H4 (cell line): ENCODE measurements around the gene ACTR8. TPM values are rescaled to one million over a fixed set of nuclear protein-coding genes. Genes with fewer than 3 reads are reported as not detected.

ENCODE experiments used
- DNase-seq: peaks from one replicate; pipeline ENCODE4 v3.0.0-alpha.2; 2015; ENCODE audit warnings: low spot score
- total RNA-seq: library from RNA; depleted of rRNA; stranded (reverse); fragments of >200 nt; shearing (Covaris generic); gene quantifications from 2 replicates; pipeline ENCODE4 v1.2.3, GENCODE V29; 2014

The ACTR8 gene
- total RNA-seq, 1 experiment from 2014 or later: 14.1 TPM

DNA sequence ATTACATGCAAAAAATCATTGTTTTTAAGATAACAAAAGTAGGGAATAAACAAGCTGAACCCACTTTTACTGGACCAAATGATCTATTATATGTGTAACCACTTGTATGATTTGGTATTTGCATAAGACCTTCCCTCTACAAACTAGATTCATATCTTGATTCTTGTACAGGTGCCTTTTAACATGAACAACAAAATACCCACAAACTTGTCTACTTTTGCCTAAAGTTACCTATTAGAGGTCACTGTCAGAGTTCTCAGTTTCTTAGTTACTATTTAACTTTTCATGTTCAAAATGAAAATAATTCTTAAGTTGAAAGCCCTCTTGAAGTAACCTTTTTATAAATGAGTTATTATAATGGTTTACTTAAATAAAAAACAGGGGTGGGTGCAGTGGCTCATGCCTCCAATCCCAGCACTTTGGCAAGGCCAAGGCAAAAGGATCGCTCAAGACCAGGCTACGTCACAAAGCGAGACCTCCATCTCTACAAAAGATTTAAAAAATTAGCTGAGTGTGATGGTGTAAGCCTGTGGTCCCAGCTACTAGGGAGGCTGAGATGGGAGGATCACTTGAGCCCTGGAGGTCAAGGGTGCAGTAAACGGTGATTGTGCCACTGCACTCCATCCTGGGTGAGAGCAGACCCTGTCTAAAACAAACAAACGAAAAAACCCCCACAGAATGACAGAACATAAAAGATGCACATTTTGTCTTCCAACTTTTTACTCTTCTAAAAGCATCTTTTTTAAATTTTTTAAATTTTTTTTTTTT is 16.0 kb downstream of the ACTR8 start:
- DNase-seq: no peak

DNA sequence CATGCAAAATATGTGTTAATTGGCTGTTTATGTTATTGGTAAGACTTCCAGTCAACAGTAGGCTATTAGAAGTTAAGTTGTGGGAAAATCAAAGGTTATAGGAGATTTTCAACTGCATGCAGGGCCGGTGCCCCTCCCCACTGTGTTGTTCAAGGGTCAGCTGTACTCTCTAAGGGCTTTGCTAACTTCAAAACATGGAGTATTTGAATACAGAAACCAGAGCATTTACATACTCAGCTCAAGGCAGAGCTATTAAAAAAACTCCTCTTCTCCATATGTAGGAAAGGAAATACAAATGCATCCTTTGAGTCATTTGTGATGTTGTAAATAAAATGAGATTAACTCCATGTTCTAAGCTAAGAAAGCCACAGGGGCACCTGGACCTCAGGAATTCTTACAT is 18.8 kb downstream of the ACTR8 start:
- DNase-seq: no peak

DNA sequence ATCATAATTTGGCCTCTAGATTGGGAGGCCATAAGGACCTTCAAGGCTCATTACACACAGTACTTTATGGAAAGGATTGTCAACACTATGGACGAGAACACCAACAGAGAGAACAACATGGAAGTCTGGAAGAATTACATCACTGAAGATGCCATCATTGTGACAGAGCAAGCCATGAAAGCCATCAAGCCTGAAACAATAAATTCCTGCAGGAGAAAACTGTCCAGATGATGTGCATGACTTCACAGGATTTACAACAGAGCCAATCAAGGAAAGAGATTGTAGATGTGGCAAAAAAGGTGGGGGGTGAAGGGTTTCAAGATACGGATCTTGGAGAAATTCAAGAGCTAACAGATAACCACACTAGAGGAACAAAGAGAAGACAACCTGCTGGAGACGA is 19.7 kb downstream of the ACTR8 start:
- no peak for DNase-seq

DNA sequence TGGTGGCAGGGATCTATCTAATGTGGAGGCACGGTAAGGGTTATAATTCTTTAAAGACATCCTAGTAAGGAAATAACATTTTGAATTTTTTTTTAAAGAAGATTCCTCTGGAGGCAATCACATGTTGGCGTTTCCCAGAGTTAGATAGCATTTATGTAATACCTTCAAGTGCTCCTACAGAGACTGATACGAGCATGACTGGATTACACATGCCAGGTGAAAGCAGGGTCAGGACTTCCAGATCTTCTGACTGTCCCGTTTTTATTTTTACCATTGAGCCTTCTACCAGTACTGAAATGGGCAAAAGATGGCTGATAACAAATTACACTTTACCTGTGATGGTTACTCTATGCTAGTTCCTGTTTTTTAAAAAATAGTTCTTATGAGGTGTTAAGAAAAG is 21.8 kb downstream of the ACTR8 start:
- no peak for DNase-seq

DNA sequence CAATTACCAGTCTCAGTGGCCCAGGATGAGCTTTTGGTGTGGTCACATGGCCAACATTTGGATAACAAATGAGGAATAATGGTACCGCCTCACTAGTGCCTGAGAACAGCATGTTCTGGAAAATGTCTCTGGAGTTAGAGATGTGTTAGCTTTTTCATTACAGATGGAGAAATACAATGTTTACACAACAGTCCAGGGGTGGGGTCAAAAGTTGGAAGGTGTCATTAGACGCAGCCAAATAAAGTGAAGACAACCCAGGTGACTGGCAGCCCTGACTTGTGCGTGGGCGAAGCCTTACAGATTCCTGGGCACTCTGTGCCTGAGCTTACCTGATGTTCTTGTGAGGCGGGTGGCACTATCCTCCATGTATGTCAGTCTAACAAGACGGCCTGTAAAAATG is 22.8 kb downstream of the ACTR8 start:
- DNase-seq: no peak

DNA sequence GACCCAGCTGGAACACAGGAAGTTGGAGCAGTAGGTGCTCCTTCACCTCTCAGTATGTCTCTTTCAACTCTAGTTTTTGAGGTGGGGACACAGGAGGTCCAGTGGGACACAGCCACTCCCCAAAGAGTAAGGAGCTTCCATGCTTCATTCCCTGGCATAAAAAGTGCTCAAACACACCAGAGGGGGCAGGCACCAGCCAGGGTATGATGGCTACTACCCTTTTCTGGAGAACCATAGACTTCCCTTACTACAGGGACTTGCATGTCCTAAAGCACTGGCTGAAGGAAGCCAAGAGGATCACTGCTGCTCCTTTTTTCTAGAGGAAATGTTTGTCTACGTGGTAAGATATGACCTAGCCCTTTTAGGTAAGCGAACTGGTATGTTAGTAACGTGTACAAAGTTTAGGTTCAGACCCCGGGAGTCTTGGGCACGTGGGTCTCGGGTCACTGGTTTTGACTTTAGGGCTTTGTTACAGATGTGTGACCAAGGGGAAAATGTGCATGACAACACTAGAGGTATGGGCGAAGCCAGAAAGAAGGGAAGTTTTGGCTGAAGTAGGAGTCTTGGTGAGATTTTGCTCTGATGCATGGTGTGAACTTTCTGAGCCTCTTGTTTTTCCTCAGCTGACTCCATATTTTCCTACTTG is 23.7 kb downstream of the ACTR8 start:
- no peak for DNase-seq

DNA sequence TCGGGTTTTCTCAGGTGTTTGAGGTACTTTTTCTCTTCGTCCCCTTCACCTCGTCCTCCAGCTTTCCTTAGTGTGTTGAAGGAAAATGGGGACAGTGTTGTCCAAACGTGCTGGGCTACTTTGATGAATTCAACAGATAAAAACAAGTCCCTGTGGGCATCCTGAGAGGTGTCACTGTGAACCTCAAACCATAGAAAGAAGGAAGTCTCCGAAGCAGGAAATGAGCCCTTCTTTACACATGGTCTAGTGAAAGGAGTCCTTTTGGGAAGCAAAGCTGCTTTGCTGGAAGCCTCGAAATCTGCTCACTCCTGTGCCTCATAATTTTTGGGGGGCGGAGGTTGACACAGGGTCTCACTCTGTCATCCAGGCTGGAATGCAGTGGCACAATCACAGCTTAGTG is 25.0 kb downstream of the ACTR8 start:
- no peak for DNase-seq

DNA sequence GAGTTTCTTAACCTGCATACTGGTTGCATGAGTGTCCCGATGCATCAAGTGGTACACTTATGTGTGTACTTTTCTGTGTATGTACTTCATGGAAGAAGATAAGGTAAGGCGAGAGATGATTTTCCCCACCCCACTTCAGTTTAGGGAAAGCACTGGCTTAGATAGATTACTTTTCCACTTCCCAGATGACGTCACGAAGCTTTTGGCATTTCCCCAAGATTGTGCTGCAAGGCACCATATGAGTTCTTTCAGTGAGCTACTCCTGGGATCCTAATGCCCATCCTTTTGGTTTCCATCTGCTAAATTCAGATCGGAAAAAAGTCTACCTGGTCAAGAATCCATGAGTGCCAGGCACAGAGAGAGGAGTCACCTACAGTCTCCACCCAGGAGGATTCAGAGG is 31.1 kb downstream of the ACTR8 start:
- peak; percentile 10 for DNase-seq

DNA sequence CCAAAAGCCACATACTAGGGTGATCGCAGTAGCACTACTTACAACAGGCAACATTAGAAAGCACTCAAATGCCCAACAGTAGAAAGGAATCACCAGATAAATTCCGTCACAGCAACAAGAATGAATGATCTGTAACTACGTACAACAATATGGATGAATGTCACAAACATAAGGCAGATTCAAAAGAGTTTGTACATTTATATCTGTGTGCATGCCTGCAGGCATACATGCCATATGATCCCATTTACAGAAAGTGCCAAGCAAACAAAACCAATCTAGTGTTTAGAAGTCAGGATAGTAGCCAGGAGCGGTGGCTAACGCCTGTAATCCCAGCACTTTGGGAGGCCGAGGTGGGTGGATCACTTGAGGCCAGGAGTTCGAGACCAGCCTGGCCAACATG is 32.0 kb downstream of the ACTR8 start:
- no peak for DNase-seq

DNA sequence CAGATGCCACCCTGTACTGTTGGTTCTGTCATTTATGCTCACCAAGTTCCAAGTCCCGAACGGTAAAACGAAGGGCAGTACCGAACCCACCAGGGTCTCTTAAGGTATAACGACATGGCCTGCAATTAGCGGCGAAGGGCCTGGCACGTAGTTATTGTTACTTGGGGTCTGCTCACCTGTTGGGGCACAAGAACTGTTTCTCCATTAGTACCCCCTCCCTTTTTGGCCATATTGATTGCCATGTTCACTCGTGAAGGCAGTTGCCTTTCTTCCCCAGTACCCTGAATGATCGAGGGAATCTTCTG is 35.1 kb downstream of the ACTR8 start:
- no peak for DNase-seq

DNA sequence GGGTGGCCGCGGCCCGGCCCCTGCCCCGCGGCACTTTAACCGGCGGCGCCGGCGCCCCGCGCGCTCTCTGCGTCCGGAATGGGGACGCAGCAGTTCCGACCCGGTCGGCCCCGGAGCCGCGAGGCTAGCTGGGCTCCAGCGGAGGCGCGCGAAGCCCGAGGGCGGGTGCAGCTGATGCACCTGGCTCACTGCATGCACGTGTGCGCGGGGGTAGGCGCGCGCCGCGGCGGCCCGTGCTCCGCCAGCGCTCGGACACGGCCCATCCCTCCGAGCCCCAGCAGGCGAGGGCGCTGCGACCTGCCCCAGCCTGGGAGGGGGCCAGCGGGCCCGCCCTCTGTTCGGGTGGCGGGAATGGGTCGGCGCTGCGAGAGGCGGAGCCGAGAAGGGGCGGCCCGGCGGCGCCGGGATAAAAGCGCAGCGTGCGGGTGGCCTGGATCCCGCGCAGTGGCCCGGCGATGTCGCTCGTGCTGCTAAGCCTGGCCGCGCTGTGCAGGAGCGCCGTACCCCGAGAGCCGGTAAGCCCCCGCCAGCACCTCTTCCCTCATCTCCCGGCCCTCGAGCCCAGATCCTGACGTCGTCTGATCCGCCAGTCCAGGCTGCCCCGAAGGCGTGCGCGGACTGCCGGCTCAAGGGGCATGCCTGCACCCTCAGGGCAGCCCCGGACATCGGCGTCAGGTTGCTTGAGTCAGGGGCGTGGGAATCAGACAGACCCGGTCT is 35.7 kb downstream of the ACTR8 start, which contains the start of the genes CHDH and IL17RB:
Gene CHDH (minus strand): TSS at position 286 of the 717 bp plus-strand sequence. CDS start 22,411 bp downstream, outside the sequence.
Gene IL17RB (plus strand): TSS at position 435 of the 717 bp plus-strand sequence. CDS start 21 bp downstream, at position 456.
- DNase-seq: no peak

DNA sequence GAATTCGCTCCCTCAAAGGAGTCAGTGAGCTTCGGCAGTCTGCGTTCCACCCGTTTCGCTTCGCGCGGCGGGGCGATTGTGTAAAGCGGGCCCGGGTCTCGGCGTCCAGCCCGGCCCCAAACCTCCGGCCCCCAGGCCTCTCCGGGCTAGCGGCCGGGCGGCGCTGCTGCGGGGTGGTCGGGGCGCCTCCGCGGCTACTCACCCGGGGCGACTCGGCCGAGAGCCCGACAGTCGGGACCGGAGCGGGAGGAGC is 36.1 kb downstream of the ACTR8 start:
- no peak for DNase-seq

DNA sequence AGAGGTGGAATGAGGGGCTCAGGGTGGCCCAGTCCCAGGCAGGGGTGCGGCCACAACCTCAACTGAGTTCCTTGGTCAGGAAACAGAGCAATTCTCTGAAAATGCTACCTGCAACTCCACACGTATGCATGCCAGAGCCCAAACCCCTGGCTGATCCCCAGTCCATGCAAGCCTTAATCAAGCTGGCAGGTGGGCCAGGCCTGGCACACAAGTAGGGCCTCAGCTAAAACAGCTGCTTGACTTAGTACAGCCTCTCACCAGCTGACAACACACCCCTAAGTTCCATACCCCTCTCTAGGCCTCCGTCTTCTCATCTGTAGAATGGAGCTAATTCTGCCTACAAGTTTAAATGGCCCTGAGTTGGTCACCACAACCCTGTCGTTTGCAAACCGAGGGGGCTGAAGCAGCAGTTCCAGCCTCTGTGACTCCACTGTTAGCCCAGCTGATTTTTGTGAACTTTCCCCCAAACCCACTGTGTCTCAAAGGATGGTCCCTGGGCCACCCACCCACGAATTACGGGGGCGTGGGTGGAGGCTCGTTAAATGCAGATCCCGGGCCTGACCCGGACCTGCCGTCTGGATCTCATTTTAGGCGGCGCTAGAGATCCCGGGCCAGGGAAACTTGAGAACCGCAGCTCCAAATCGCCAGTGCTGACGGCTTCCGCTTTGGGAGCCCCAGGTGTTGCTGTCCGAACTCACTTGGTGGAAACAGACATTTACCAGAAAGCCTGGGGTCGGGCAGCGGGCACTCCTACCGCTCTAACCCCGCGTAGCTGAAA is 36.7 kb downstream of the ACTR8 start:
- no peak for DNase-seq

DNA sequence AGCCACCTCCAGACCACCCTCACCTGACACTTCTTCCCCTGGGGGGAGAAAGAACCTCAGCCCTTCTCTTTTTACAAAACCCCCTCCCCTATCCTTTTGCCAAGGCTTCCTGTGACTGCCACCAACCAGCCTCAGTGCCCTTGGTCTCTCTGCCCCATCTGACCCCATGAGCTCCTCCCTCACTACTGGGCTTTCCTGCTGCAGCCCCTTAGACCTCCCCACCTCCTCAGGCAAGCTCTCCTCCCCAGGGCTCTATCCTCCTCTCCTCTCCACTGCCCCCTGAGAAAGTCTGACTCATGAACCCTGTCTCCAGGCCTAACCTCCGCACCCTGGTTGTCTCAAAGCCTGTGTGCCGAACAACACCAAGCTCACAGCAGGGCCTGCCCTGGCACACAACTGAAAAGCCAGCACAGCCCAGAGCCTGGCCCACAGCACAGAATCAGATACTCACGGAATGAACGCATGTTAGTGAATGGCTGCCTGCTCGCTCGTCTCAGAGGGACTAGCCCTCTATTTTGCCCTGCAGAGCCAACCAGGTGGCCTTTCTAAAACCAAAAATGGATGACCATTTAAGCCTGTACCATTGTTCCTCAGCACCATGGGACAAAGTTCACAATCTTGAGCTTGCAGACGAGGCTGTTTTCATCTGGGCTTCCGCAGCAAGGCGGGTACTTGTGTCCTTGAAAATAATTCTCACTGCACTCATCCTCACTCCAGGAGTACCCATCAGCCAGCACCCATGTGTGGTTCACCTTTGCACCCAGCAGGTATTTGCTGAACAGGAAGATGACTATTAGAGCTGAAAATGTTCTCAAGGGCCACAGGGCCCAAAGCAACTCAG is 37.5 kb downstream of the ACTR8 start:
- DNase-seq: no peak

DNA sequence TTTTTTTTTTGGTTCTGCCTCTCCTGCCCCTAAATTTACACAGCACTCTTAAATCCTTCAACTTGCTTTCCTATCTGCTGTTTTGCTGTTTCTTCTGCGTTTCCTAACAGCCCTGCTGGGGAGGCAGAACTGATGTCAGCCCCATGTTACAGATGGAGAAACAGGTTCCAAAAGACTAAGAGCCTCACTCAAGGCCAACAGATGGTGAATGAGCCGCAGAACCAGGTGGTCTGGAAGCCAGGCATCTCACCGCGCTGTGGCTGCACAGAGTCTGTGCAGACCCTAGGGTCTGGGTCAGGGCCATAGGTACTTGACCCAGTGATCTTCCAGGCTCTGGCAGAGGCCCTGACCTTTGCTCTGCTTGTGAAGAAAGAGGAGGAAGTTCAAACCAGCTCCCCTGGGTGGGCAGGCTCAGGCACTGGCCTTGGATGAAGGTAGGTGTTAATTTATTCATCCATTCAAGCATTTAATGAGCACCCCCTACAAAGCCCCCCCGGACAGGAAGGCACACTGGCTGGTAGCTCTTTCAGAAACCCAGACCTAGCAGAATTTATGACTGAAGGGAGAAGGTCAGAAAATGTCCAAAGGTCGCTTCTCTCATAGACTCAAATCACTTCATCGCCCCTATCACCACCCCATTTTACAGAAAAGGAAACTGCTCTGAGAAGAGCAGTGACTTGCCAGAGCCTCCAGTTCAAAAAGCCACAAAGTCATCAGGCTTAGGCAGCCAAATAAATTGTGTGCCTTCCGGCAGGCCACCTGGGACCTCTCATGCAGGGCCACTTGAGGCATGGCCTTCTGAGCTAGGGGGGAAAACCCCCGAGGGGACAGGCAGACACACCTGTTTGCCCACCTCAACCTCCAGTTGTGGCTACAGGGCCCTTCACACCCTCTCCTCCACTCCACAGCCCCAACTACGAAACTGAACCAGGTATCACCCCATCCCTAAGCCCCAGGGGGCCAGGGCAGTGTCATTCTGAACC is 38.5 kb downstream of the ACTR8 start:
- no peak for DNase-seq

DNA sequence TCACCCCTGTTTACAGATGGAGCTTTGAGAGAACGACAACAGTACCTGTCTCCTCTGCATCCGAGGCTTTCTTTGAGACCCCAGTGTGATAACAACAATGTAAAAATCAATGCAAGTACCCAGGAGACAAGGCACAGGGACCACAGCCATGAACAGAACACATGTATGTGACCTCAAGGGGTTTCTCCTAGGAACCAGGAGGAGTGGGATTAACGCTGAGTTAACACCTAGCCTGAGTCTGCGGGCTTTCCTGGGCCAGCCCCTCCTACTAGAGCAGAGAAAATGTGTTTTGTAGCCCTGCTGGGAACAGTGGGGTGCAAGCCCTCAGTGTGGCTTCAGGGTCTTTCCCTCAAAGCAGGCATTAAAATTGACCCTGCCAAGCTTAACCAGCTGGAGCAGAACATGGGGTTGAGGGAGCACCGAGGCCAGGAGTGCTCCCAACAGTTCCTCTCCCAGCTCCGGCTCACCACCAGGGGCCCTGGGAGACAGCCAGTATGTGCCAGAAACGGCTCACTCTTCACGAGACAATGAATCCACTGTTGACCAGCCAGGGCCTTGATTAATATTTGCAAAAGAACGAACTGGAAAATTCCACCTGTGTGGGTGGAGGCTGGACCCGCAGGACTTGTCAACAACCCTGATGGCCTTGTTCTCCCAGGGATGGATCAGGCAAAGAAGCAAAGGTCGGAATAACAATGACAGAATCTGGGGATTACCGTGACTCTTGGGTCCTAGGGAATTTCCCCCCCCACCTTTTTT is 39.3 kb downstream of the ACTR8 start:
- DNase-seq: no peak

DNA sequence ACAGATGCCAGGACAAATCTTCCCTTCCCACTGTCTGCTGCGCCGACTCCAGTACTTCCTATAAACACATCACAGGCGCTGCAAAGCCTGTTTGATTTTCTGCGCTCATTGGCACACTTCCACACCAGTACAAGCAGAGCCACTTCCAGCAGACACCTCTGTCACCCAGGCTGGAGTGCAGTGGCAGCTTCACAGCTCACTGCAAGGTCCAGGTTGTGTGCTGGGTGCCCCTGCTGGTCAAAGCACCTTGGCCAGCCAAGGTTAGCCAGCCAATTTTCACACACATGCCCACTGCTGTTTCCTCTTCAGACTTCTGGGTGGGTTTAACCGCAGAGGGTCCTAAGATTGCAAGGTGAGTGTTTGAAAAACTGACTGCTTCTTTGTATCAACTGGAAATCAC is 40.7 kb downstream of the ACTR8 start:
- no peak for DNase-seq

DNA sequence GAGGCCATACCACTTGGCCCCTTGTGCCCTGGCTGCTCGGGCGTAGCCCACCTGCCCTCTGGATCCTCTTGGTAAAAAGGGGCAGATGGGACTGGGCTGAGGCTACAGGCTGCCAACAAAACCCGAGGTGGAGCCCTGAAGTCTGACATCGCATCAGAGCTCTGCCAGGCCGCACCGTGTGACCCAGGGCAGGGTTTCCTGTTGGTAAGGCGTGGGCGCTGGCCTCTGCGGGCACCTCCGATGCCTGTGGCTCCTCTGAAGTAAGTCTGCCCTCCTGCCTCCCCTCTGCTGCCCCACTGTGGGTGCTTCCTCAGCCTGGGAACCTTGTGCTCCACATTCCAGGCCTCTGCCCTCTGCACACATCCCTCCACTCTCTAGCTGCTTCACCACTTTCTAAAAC is 44.6 kb downstream of the ACTR8 start:
- no peak for DNase-seq

DNA sequence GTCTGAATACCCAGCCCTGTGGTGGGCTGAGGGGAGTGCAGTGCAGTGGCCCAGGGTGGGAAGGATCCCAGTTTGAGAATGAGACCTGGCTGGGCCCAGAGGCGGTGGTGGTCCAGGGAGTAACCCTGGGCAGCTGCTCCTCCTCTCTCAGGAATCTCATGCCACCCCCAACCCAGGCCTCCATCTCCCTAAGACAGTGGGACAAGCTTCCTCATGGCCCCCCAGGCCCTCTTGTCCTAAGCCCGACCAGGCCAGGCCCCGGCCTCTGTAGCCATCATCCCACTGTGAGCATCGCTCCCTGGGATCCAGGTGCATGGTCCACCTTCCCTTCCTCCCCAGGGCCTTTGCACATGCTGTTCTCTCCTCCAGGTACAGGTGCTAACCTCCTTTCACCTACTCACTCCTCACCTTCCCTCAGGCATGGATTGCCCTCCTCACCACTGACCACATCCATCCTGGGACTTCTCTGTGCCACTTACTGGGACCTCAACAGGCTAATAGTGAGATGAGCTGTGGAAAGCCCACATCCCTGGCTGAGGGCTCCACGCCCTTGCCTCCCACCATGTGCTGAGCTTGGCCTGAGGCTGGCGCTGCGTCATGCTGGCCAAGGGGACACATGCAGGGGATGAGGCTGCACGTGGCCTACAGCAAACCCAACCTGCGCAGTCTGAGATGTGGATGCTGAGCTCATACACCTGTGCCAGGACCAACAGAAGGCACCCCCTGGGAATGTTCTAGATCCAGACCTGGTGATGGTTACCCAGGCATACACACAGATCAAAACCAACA is 45.7 kb downstream of the ACTR8 start:
- no peak for DNase-seq
